Globus pallidus (tissue), 1 donor: Measurements from ENCODE around the gene SUCO.

Experiments
- DNase-seq: peaks from one replicate; pipeline ENCODE4 v3.0.0-alpha.2; 2015; ENCODE audit warnings: low spot score

The SUCO gene

DNA sequence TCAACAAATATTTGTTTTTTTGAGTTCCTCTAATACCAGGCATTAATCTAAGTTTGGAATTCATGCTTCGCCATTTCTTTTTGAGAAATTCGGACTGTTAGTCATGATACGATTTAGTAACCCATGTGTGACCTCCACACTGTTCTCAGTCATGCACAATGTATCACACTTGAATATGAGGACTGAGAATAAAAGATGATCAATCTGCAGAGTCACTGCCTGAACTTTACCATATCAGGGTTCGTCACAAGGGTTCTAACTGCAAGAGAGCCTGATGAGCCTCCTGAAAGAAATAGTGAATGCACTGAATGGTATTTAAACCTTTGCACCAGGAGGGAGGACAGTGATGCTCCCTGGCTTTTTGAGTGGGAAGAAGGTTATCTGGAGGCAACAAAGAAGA is 115.0 kb downstream of the SUCO start:
- DNase-seq, result no peak

DNA sequence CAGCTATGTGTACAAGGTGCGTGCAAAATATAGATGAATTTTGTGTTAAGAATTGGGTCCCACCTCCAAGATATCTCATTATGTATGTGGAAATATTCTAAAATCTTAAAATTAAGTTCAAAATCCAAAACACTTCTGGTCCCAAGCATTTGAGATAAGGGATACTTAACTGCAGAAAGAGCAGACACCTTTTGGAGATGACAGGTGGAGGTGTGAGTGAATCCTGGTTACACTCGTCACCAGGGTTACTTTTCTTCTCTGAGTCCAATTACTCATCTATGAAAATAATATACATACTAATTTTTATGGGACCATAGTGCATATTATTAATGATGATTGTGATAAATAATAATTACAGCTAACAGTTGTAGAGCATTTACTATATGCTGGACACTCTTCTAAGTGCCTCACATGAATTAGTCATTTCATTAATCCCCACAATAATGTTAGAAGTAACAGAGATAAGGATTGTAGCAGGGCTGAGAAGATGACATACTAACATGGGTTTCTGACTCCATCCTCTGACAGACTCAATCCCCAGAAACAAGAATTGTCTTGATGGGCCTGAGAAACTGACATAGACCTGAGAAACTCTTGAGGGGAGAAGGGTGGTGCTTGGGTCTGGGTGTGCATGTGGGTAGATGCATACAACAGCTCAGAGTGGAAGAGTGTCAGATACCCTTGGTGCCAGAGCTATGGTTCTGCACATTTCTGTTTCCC is 117.7 kb downstream of the SUCO start:
- no peak for DNase-seq

DNA sequence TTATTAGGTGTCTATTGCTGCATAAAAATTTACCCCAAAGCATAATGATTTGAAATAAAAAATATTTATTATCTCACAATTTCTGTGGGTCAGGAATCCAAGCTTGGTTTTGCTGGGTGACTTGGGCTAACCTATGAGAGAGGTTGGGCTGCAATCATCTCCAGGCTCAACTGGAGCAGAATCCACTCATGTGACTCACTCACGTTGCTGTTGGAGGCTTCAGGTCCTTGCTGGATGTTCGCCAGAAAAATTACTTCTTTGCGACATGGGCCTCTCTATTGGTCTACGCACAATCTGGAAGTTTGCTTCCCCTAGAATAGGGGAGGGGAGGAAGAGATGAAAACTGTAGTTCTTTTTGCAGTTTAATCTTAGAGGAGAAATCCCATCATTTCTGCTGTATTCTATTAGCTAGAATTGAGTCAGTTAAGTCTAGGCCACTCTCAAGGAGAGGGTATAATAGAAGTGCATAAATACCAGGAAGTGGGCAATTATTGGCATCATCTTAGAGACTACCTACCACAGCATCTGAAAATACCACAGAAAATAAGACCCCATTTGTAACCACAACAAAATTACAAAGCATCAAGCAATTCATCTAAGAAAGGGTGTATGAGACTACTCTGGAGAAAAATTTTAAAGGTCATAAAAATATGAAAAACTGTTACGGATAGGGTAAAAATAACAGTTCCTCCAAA is 120.2 kb downstream of the SUCO start:
- DNase-seq, result no peak

DNA sequence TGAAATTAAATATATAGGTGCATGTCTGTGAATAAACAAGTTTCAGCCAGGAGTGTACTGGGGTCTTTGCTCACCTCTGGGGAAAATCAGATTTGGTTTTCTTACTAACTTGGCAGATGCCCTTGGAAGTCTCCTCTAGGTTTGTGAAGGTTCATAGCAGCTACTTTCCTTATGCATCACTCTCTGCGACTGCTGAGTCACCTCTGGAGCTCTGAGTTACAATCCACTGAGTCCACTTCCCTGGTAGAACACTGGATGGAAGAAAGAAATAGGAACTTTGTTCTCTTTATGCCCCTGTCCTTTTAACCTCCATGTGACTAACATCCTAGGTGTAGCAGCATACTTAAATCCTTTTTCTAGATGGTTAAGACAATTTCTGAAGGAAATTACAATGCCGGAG is 121.6 kb downstream of the SUCO start:
- no peak for DNase-seq

DNA sequence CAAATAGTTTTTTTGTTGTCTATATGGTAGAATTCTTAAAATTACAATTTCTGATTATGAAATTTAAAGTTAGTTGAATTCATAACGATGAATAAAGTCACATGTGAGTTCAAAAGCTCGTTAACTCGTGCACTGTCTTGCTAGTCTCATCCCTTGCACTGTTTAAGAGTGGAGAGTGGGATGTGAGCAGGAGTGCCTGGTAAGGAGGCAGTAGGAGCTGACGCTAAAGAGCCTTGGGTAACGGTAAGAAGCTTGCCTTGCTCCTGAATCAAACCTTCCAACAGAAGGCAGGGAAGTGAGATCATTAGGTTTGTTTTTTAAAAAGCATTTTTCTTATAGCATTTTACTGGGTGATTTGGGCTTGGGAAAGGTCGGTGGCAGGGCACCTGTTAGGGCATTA is 123.6 kb downstream of the SUCO start:
- no peak for DNase-seq

DNA sequence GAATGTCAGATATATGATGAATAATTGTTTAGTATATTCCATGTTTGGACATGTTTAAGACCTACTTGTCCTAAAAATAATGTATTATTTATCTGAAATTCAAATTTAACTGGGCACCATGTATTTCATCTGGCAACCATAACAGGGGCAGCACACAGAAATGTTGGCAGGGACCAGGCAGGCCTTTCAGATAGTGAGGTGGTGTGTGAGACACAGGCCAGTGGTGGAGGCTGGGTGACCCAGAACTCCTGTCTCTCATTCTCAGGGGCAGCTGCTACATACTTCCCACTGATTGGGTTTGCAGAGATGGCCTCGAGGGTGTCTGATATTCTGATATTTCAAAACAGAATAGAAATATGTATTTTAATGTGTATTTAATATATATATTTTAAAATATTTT is 124.6 kb downstream of the SUCO start:
- DNase-seq, result no peak

DNA sequence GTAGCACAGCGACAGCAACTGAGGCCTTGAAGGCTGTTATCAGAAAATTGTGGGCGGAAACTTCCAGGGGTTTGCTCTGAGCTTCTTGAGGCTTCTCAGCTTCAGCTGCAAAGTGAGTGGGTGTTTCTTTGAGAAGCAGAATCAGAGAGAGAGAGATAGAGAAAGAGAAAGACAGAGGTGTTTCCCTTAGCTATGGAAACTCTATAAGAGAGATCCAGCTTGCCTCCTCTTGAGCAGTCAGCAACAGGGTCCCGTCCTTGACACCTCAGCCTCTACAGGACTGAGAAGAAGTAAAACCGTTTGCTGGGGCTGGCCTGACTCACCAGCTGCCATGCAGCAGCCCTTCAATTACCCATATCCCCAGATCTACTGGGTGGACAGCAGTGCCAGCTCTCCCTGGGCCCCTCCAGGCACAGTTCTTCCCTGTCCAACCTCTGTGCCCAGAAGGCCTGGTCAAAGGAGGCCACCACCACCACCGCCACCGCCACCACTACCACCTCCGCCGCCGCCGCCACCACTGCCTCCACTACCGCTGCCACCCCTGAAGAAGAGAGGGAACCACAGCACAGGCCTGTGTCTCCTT is 126.0 kb downstream of the SUCO start, which contains the start of gene FASLG:
Gene FASLG, plus strand, starts transcription at position 233 of the 583 bp plus-strand sequence. Its CDS starts 99 bp downstream, at position 332.
- DNase-seq, result no peak

DNA sequence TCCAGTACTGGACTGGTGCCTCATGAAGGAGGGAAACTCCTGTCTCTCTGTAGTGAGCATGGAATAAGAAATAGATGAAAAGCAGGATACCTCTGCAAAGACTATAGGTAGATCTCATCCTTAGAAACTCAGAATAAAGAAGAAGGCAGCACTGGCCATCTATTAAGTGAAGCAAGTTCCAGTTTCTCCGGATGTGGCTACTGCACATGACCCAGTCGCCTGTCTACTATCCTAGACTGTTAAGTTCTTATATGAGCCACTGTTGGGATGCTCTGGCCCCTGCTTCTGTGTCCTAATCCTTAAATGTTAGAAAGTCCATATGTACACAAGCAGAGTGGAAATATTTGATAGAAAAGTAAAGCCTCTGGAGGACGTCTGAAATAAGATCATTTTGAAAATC is 128.2 kb downstream of the SUCO start:
- no peak for DNase-seq
